GM18498 (cell line): Measurements from ENCODE around the gene NR6A1.

Experiments
- ATAC-seq: cut with Tn5 transposase; IDR thresholded peaks from one replicate; pipeline ENCODE4 v1.9.1; 2021; ENCODE audit warnings: mild to moderate bottlenecking, moderate library complexity; ENCODE audit not compliant: unreplicated experiment

Gene NR6A1

GRCh38 chr9:124544535-124544934, 226.6 kb downstream of the NR6A1 start:
- ATAC-seq: no peak

DNA sequence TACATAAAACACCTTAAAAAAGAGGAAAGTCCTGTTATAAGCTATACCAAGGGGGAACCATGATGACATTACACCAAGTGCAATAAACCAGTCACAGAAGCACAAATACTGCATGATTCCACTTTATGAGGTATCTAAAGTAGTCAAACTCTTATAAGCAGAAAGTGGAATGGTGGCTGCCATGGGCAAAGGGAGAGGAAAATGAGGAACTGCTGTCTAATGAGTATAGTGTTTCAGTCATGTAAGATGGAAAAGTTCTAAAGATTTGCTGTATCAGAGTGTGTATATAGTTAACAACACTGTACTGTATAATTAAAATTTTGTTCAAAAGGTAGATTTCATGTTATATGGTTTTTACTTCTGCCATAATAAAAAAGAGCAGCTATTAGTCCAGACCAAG, 229.3 kb downstream of the NR6A1 start:
- no peak for ATAC-seq

DNA sequence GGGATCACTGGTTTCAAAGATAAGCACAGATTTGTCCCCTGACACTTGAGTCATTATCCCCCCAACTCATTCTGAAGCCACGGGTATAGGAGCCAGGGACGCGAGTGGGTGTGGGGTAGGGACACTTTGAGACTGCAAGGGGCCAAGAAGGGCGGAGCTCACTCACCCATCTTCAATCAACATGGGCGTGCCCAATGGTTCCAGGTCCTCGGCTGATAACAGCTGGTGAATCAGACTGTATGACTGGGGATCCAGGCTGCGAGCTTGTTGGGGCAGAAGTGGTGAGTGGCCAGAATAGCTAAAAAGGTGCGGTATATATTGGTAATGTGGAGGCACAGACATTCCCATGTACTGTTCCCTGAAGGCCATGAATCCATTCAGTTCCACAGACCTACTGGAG, 233.2 kb downstream of the NR6A1 start:
- ATAC-seq: no peak

GRCh38 chr9:124535846-124536245, 235.3 kb downstream of the NR6A1 start:
- ATAC-seq: no peak

GRCh38 chr9:124532897-124533296, 238.2 kb downstream of the NR6A1 start:
- no peak for ATAC-seq

DNA sequence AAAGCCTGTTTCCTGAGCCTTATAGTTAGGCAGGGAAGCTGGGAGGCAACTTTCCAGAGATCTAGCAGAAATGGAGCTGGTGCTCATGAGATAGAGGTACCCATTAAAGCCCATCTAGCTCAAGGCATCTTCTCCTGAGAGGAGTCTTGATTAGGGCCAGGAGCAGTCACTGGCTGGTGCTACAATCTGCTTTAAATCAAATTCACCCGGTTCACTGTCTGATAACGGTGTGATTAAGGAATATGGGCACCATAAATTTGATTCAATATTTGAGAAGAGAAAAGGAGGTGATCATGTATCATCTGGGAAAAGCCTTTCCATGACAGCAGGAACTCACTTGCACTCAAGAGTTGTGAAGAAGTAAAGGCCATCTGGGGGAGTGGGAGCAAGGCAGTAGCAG, 240.0 kb downstream of the NR6A1 start:
- ATAC-seq: no peak

DNA sequence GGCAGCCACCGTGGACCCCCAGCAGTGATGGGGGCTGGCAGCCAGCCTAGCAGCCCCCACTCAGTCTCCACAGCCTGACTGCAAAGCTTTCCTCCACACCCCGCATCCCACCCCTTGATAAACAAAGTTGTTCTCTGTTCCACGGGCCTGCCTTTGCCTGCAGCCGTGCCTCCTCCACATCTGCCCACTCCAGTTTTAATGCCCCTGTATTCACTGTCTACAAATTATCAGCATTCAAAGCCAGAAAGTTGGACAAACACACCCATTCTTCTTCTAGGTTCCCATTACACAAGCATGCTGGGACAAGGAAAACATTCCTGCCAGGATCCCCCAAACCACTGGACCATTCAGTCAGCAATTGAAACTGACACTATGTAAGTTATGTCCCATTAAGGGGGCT, 240.9 kb downstream of the NR6A1 start:
- ATAC-seq: no peak

- no peak for ATAC-seq
Measured at GRCh38 chr9:124527781-124528180, 243.3 kb downstream of the NR6A1 start.

GRCh38 chr9:124526174-124526573, 244.9 kb downstream of the NR6A1 start:
- ATAC-seq: no peak

DNA sequence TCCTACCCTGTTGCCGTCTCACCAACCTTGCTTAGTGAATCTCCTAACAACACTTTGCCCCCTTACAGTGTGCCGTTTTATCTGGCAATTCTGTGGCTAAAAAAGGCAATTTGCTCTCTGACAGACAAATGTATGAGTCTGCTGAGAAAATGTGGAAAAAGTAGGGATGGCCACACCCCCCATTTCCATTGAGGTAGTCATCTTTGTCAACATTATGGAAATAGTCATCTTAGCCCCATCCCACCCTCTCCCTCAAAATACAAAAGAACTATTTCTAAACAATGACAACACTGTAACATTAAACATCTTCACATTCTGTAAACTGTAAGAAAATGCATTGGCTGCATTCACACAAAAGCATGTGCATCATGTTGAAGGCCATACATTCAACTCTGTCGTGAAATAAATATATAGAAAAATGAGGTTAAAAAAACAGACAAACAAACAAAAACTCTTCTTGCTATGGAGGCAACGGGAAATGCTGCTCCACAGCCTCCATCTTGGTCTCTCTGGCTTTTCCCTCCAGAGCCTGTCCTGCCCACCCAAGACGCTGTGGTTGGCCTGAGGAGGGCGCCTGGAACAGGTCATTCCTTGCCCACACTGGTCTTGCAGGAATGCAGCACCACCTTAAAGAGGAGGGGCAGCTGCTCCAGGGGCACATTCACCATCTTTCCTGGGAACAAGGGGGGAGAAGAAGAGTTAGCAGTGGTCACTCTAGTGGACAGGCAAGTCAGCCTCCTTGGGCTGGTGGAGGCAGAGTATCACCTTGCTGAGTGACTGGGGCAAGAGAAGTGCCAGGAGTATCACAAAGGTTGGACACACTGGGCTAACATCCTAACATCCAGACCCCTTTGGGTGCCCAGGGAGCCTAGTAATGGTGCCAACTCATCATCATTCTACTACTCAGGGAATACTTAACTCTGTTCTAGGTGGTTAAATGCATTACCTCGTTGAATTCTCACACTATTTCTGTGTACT, 248.7 kb downstream of the NR6A1 start:
- ATAC-seq: no peak

GRCh38 chr9:124521142-124521541, 250.0 kb downstream of the NR6A1 start:
- ATAC-seq: no peak

GRCh38 chr9:124520206-124520596, 250.9 kb downstream of the NR6A1 start:
- no peak for ATAC-seq

DNA sequence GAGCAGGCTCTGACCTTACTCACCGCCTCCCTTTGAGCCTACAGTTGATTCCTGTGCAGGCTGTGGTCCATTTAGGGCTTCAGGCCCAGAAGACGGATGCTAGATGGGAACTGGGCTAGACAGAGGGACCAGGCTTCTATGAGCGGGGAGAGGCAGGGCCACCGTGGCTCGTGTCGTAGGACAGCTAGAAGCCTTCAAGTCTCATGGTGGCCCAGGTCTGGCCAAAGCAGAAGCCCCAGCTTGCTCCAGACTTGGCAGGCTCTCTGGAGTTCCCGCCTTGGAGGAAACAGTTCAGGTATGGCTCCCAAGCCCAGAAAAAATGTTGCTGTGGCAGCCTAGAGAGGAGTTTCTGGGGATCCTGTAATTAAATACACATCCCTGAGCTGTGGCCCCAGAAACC, 253.0 kb downstream of the NR6A1 start:
- ATAC-seq: no peak

DNA sequence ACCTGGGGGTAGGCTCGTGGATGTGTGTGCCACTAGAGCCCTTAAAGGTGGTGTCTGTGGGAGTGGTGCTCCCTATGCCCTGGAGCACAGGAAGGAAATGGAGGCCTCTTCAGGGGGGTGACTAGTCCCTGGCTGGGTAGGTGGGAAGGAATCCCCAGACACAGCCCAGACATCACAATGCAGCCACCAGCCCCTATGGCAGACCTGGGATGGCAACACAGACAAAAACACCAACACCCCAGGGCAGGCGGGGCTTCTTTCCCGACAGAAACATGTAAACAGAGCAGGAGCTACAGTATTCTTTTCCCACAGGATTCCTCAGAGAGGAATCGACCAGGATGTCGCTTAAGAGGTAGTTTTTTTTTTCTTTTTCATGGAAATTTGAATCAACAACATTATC, 253.5 kb downstream of the NR6A1 start:
- ATAC-seq: no peak

DNA sequence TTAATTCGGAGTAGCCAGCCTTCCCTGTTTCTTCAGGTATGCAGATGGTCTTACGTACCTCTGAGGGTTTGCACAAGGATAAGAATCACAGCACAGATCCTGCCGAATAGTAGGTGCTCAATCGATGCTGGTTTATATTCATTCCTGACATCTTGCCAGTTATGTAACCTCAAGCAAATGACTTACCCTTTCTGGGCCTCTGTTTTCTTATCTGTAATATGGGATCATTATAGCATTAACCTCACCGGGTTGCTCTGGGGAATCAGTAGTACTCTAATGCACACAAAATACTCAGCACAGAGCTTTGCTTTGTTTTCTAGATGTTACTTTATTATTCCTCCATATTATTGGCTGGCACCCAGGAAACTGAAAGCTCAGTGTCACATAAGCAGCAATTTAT, 256.2 kb downstream of the NR6A1 start:
- no peak for ATAC-seq

DNA sequence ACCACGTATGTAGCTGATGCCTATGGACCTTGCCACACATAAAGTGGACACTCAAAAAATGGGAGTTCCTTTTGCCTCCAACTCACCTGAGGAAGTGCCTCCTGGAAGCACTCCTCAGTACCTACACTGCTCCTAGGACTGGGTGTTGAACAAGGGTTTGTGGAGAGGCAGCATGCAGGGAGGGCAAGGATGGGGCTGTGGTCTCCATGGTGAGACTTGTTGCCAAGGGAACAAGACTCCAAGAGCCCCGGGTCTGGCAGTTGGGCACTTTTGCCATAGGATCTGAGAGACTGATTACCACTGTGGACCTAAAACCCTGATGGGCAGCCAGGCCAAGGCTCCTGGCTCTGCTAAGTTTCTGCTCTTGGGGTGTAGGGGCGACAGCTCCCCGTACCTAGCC, 257.0 kb downstream of the NR6A1 start:
- no peak for ATAC-seq

- no peak for ATAC-seq
Measured at GRCh38 chr9:124513376-124513994, 257.6 kb downstream of the NR6A1 start.

DNA sequence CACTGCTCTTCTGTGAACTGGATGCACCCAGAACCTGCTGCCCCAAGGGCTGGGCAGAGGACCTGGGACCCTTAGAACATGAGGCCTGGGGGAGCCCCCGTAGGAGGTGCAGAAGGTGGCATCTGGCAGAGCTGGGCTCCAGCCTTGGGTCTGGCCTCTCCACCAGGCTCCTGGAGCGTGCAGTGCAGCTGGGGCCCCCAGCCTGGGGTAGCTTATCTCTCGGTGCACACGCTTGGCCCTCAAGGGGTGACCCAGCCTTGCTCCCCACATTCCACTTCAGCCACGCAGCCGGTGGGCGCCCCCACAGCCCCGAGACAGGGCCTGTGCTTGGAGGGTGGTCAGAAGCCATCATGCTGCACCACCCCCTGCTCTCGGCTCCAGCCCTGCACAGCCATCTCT, 258.3 kb downstream of the NR6A1 start:
- ATAC-seq: no peak

DNA sequence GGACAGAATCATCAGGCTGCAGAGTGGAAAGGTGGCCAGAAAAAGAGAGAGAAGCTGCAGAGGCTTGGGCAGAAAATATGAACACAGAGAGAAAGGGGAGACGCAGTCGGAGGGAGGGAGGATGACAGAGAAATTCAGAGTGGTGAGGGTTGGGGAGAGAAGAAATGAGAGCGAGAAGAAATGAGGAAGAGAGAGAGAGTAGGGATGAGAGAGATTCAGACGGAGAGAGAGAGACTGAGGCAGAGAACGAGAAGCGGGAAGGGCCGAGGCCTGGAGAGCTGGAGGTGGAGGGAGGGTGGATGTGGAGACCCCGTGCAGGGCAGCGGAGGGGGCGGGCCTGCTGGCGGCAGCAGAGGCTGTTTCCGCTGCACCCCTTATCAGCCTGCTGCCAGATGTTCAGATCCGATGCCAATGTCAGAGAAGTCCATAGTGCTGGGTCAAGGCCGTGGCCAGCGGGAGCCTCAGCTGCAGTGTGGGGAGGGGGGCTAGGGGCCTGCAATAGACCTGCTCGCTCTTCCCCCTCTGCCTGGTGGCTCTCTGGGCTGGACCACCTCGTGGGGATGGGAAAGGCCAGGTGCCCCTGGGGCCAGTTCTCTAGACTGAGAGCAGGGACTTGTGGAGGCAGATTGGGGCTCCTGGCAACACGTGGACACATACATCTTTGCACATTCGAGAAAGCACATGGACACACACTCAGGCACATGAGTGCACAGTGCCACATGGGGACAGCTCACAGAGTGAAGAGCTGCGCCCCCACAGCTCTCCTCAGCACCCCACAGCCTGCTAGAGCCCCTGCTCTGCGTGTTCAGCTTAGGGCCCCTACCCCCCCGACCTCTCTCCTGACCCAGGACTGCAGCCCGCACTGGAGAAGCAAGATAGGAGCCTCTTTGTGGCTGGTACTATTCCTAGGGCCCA, 259.0 kb downstream of the NR6A1 start:
- no peak for ATAC-seq

DNA sequence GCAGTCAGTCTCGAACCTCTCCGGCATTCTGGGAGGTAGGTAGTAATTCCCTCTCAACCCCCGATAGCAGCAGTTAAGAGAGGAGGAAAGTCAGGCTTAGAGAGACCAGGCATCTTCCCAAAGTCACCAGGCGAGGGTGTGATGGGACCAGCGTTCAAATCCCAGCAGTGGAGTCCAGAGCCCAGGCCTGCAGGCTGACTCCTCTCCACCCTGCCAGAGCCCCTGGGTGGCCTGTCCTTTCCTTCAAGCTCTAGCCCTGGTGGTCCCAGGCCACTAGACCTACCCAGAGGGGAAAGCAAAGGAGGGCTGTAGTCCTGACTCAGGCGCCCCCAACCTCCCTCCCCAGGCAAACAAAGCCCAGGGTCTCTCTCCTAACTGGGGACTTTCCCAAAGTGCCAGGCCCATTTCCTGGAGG, 259.7 kb downstream of the NR6A1 start:
- ATAC-seq: no peak
